CD14-positive monocyte (primary cell): Measurements from ENCODE around the gene TRPC6. TPM values are rescaled to one million over a fixed set of nuclear protein-coding genes. Genes with fewer than 3 reads are reported as not detected.

Experiments
- DNase-seq, 3 donors: peaks; one replicate each; pipeline ENCODE4 v3.0.0-alpha.2; 2011 to 2022
- H2AFZ ChIP-seq: 2 replicates; pipeline ENCODE4 v1.6.0; 2012; ENCODE audit warnings: mild to moderate bottlenecking, low read depth, low read length, inconsistent platforms; ENCODE audit not compliant: insufficient read depth, poor library complexity, severe bottlenecking
- H3K27ac ChIP-seq, 2 donors: 1 replicate in 1 of 2; 2 replicates in 1 of 2; pipeline ENCODE4 v1.5.1; 2012 to 2013; ENCODE audit warnings: low read length in 2 of 2, control low read depth in 1 of 2, inconsistent platforms in 1 of 2, low read depth in 1 of 2, mild to moderate bottlenecking in 1 of 2
- H3K27me3 ChIP-seq, 2 donors: one replicate each; pipeline versions ENCODE4 v1.6.0 to v1.6.1; 2011 to 2013; ENCODE audit warnings: low read length in 2 of 2; ENCODE audit not compliant: control insufficient read depth in 2 of 2, insufficient read depth in 2 of 2
- H3K36me3 ChIP-seq, 2 donors: replicated peaks in 1 of 2; 1 replicate in 1 of 2; 2 replicates in 1 of 2; pipeline versions ENCODE4 v1.5.1 to v1.6.1; 2012 to 2013; ENCODE audit warnings: low read length in 2 of 2, control low read depth in 1 of 2, inconsistent platforms in 1 of 2, mild to moderate bottlenecking in 1 of 2; ENCODE audit not compliant: insufficient read depth in 2 of 2, control insufficient read depth in 1 of 2
- H3K4me1 ChIP-seq, 2 donors: 1 replicate in 1 of 2; 2 replicates in 1 of 2; pipeline versions ENCODE4 v1.5.1 to v1.6.1; 2012 to 2013; ENCODE audit warnings: low read length in 2 of 2, control low read depth in 1 of 2, inconsistent platforms in 1 of 2, mild to moderate bottlenecking in 1 of 2, moderate library complexity in 1 of 2; ENCODE audit not compliant: insufficient read depth in 2 of 2, control insufficient read depth in 1 of 2
- H3K4me2 ChIP-seq: replicated peaks from 2 replicates; pipeline ENCODE3; 2012; ENCODE audit warnings: low read length, moderate library complexity, mild to moderate bottlenecking; ENCODE audit not compliant: poor library complexity, severe bottlenecking; ENCODE audit errors: extremely low read depth
- H3K4me3 ChIP-seq, 3 experiments: fragments of 200-600 bp in 1 of 3; sonication (generic) in 1 of 3; replicated peaks in 1 of 3; 1 replicate in 2 of 3; 2 replicates in 1 of 3; pipeline ENCODE4 v1.5.1; 2011 to 2013; ENCODE audit warnings: low read length in 3 of 3, mild to moderate bottlenecking in 3 of 3, control low read depth in 2 of 3, low read depth in 2 of 3, inconsistent platforms in 1 of 3, moderate library complexity in 1 of 3
- H3K79me2 ChIP-seq: 2 replicates; pipeline ENCODE4 v1.6.0; 2012; ENCODE audit warnings: mild to moderate bottlenecking, control low read depth, inconsistent platforms, low read length, moderate library complexity; ENCODE audit not compliant: insufficient read depth
- H3K9ac ChIP-seq: 2 replicates; pipeline ENCODE4 v1.6.0; 2017; ENCODE audit warnings: low read length, mild to moderate bottlenecking; ENCODE audit not compliant: insufficient read depth, poor library complexity, severe bottlenecking
- H3K9me3 ChIP-seq, 2 donors: replicated peaks in 1 of 2; 1 replicate in 1 of 2; 2 replicates in 1 of 2; pipeline versions ENCODE4 v1.5.1 to v1.6.1; 2012 to 2013; ENCODE audit warnings: low read length in 2 of 2, control low read depth in 1 of 2; ENCODE audit not compliant: control insufficient read depth in 1 of 2, insufficient read depth in 1 of 2
- H4K20me1 ChIP-seq: 2 replicates; pipeline ENCODE4 v1.6.0; 2012; ENCODE audit warnings: mild to moderate bottlenecking, low read length, control low read depth, moderate library complexity; ENCODE audit not compliant: insufficient read depth
- H3K27ac Mint-ChIP-seq, 7 donors: one replicate each; pipeline ENCODE4 v1.8.0; 2020; ENCODE audit warnings: mild to moderate bottlenecking in 7 of 7, mixed read lengths in 7 of 7, moderate library complexity in 6 of 7, inconsistent platforms in 2 of 7
- H3K27me3 Mint-ChIP-seq, 3 donors: one replicate each; pipeline ENCODE4 v1.8.0; 2021 to 2022; ENCODE audit warnings: low read depth in 3 of 3, mild to moderate bottlenecking in 3 of 3, mixed read lengths in 3 of 3, moderate library complexity in 3 of 3, inconsistent platforms in 1 of 3
- H3K36me3 Mint-ChIP-seq, 2 donors: one replicate each; pipeline ENCODE4 v1.8.0; 2020; ENCODE audit warnings: mixed read lengths in 2 of 2, inconsistent platforms in 1 of 2, mild to moderate bottlenecking in 1 of 2
- H3K4me1 Mint-ChIP-seq: one replicate; pipeline ENCODE4 v1.8.0; 2020; ENCODE audit warnings: mild to moderate bottlenecking, mixed read lengths
- H3K4me3 Mint-ChIP-seq, 2 donors: one replicate each; pipeline ENCODE4 v1.8.0; 2020; ENCODE audit warnings: mild to moderate bottlenecking in 2 of 2, mixed read lengths in 2 of 2, moderate library complexity in 1 of 2
- H3K9me3 Mint-ChIP-seq, 7 donors: one replicate each; pipeline ENCODE4 v1.8.0; 2020 to 2022; ENCODE audit warnings: mixed read lengths in 7 of 7, mild to moderate bottlenecking in 6 of 7, moderate library complexity in 6 of 7, inconsistent platforms in 2 of 7
- CTCF ChIP-seq: fragments of 200-600 bp; IDR thresholded peaks from one replicate; pipeline ENCODE4 v1.8.0; 2022; ENCODE audit warnings: antibody characterized with exemption, mild to moderate bottlenecking
- WGBS: methylation state at CpG from one replicate; pipeline ENCODE4 v1.1.5; 2013; ENCODE audit warnings: missing lambda C conversion rate; ENCODE audit not compliant: insufficient coverage; 5-methylcytosine and 5-hydroxymethylcytosine counted together
- intact Hi-C, 2 donors: fragments of 100-400 bp; cut with micrococcal nuclease; formaldehyde crosslinking; loops; one replicate each; pipeline versions ENCODE4 v1.15.0 to v1.15.1; 2023
- polyA plus RNA-seq, 3 donors: library from polyadenylated mRNA; depleted of rRNA in 1 of 3; unstranded in 2 of 3; stranded (reverse) in 1 of 3; fragments of 300-500 nt in 2 of 3; fragments of >200 nt in 1 of 3; fragmentation: Illumina TruSeq in 2 of 3; gene quantifications; 1 replicate in 2 of 3; 2 replicates in 1 of 3; pipeline ENCODE4 v1.2.3, GENCODE V29; 2012 to 2021

TRPC6 gene
- polyA plus RNA-seq, 3 donors, result 0.01 TPM; not detected in 2

- H3K27ac Mint-ChIP-seq, result no peak overlapping the region
- Histone ChIP-seq H3K36me3 (no peaks in the 10 kb centered on the region), H3K9me3 (no peaks in the 10 kb centered on the region), H3K27ac (no peak overlapping the region), H3K4me2 (no peak overlapping the region), H3K79me2 (no peaks in the 10 kb centered on the region), H2AFZ (no peak overlapping the region), H3K27me3 (no peaks in the 10 kb centered on the region), H3K4me3 (no peak overlapping the region), H4K20me1 (no peaks in the 10 kb centered on the region), H3K4me1 (no peaks in the 10 kb centered on the region), H3K9ac (no peak overlapping the region)
- H3K9me3 Mint-ChIP-seq, result no peaks in the 10 kb centered on the region
- H3K4me1 Mint-ChIP-seq, result no peaks in the 10 kb centered on the region
- WGBS, result no CpG with 5 or more reads among the region's 1 CpG
- no peak overlapping the region for H3K4me3 Mint-ChIP-seq
- peaks cover 0 to 1% (median 1%) of the 10 kb centered on the region in 3 donors for H3K27me3 Mint-ChIP-seq
- DNase-seq, result no peak
- intact Hi-C loops, result loop anchor here in 1 of 2 donors (10.0 kb wide), 1 partner anchor 558 kb away; no protein-coding TSS in a partner anchor
- no peaks in the 10 kb centered on the region for H3K36me3 Mint-ChIP-seq
- no peak for TF ChIP-seq CTCF
Observed at GRCh38 chr11:101456812-101457211, 127.0 kb downstream of the TRPC6 start.

GRCh38 chr11:101453682-101454081 lies 130.1 kb downstream of the TRPC6 start:
- Mint-ChIP-seq H3K4me3 (no peak overlapping the region), H3K27ac (no peak overlapping the region), H3K36me3 (no peaks in the 10 kb centered on the region), H3K4me1 (no peaks in the 10 kb centered on the region), H3K27me3 (peaks cover 0 to 1% (median 1%) of the 10 kb centered on the region in 3 donors), H3K9me3 (no peaks in the 10 kb centered on the region)
- H3K4me1 ChIP-seq, result no peaks in the 10 kb centered on the region
- H3K27me3 ChIP-seq, result no peaks in the 10 kb centered on the region
- no peak for TF ChIP-seq CTCF
- intact Hi-C loops, result loop anchor here in 1 of 2 donors (10.0 kb wide), 1 partner anchor 561 kb away; no protein-coding TSS in a partner anchor
- no CpG with 5 or more reads among the region's 2 CpGs for WGBS
- no peaks in the 10 kb centered on the region for H3K36me3 ChIP-seq
- DNase-seq, result no peak
- H2AFZ ChIP-seq, result no peak overlapping the region
- H4K20me1 ChIP-seq, result no peaks in the 10 kb centered on the region
- no peak overlapping the region for H3K4me3 ChIP-seq
- H3K9me3 ChIP-seq, result no peaks in the 10 kb centered on the region
- no peak overlapping the region for H3K9ac ChIP-seq
- no peak overlapping the region for H3K27ac ChIP-seq
- H3K79me2 ChIP-seq, result no peaks in the 10 kb centered on the region
- no peak overlapping the region for H3K4me2 ChIP-seq
